Osteocyte (in vitro differentiated cells): ENCODE results near the gene MORF4L2. TPM values are rescaled to one million over a fixed set of nuclear protein-coding genes. Genes with fewer than 3 reads are reported as not detected.

Experiments used
- DNase-seq: peaks from one replicate; pipeline ENCODE4 v3.0.0; 2021; ENCODE audit warnings: mixed read lengths; ENCODE audit not compliant: unreplicated experiment; ENCODE audit errors: extremely low spot score
- H3K27ac Mint-ChIP-seq: one replicate; pipeline ENCODE4 v1.8.0; 2021; ENCODE audit warnings: mild to moderate bottlenecking, mixed read lengths; ENCODE audit not compliant: unreplicated experiment
- H3K27me3 Mint-ChIP-seq: one replicate; pipeline ENCODE4 v1.8.0; 2021; ENCODE audit warnings: mixed read lengths; ENCODE audit not compliant: unreplicated experiment
- H3K36me3 Mint-ChIP-seq: one replicate; pipeline ENCODE4 v1.8.0; 2021; ENCODE audit warnings: mixed read lengths; ENCODE audit not compliant: unreplicated experiment
- H3K4me1 Mint-ChIP-seq: one replicate; pipeline ENCODE4 v1.8.0; 2021; ENCODE audit warnings: mixed read lengths; ENCODE audit not compliant: unreplicated experiment
- H3K4me3 Mint-ChIP-seq: one replicate; pipeline ENCODE4 v1.8.0; 2021; ENCODE audit warnings: mild to moderate bottlenecking, moderate library complexity, mixed read lengths; ENCODE audit not compliant: unreplicated experiment
- H3K9me3 Mint-ChIP-seq: one replicate; pipeline ENCODE4 v1.8.0; 2021; ENCODE audit warnings: mixed read lengths; ENCODE audit not compliant: unreplicated experiment
- CTCF ChIP-seq: fragments of 200-600 bp; sonication (generic); IDR thresholded peaks from 2 replicates; pipeline ENCODE4 v1.5.0; 2021; ENCODE audit warnings: antibody characterized with exemption, mild to moderate bottlenecking, moderate library complexity
- total RNA-seq: library from RNA; stranded (reverse); gene quantifications from 2 replicates; pipeline ENCODE4 v1.2.1, GENCODE V29; 2021

MORF4L2 gene
- total RNA-seq, 1 donor from 2014 or later = 433 TPM

DNA sequence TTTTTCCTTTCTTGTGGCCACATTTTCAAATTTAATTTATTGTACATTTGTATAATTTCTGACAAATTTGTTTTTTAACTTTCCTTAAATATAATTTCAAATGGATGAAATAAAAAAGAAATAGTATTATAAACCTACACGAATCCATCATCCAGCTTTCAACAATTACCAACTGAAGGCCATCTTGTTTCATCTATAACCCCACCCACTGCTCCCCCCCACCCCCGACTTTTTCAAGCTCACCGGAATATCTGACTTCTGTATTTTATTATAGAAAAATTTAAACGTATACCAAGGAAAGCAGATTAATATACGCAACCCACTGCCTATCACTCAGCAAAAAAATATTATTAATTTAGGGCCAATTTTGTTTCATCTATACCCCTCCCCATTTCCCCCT, 1.1 kb downstream of the MORF4L2 start:
- peaks cover 16% of the 10 kb centered on the region for H3K36me3 Mint-ChIP-seq
- no peak for DNase-seq
- no peak for TF ChIP-seq CTCF
- H3K27me3 Mint-ChIP-seq = no peaks in the 10 kb centered on the region
- H3K4me3 Mint-ChIP-seq = no peak overlapping the region
- H3K9me3 Mint-ChIP-seq = no peaks in the 10 kb centered on the region
- H3K4me1 Mint-ChIP-seq = peaks cover 13% of the 10 kb centered on the region
- H3K27ac Mint-ChIP-seq = no peak overlapping the region

GRCh38 chrX:103681443-103681842, 5.1 kb downstream of the MORF4L2 start:
- no peak overlapping the region for H3K27ac Mint-ChIP-seq
- DNase-seq = no peak
- H3K4me3 Mint-ChIP-seq = no peak overlapping the region
- TF ChIP-seq CTCF = no peak
- no peaks in the 10 kb centered on the region for H3K9me3 Mint-ChIP-seq
- no peaks in the 10 kb centered on the region for H3K27me3 Mint-ChIP-seq
- H3K4me1 Mint-ChIP-seq = peaks cover 21% of the 10 kb centered on the region
- peaks cover 41% of the 10 kb centered on the region for H3K36me3 Mint-ChIP-seq

GRCh38 chrX:103678199-103678993, 8.1 kb downstream of the MORF4L2 start:
- Mint-ChIP-seq H3K4me1 (peaks cover 9% of the 10 kb centered on the region), H3K4me3 (no peak overlapping the region), H3K27ac (no peak overlapping the region), H3K9me3 (no peaks in the 10 kb centered on the region), H3K27me3 (no peaks in the 10 kb centered on the region), H3K36me3 (peaks cover 37% of the 10 kb centered on the region)
- TF ChIP-seq CTCF = no peak
- DNase-seq = no peak

GRCh38 chrX:103674531-103675454, 11.7 kb downstream of the MORF4L2 start:
- Mint-ChIP-seq H3K9me3 (no peaks in the 10 kb centered on the region), H3K36me3 (peaks cover 31% of the 10 kb centered on the region), H3K4me1 (peaks cover 9% of the 10 kb centered on the region), H3K4me3 (no peak overlapping the region), H3K27me3 (no peaks in the 10 kb centered on the region), H3K27ac (no peak overlapping the region)
- no peak for DNase-seq
- TF ChIP-seq CTCF = no peak

GRCh38 chrX:103669745-103670144, 16.8 kb downstream of the MORF4L2 start:
- Mint-ChIP-seq H3K36me3 (no peaks in the 10 kb centered on the region), H3K9me3 (no peaks in the 10 kb centered on the region), H3K4me3 (no peak overlapping the region), H3K27ac (no peak overlapping the region), H3K27me3 (no peaks in the 10 kb centered on the region), H3K4me1 (no peaks in the 10 kb centered on the region)
- DNase-seq = no peak
- TF ChIP-seq CTCF = no peak
